ENCODE data around the gene SHMT1.

DNA sequence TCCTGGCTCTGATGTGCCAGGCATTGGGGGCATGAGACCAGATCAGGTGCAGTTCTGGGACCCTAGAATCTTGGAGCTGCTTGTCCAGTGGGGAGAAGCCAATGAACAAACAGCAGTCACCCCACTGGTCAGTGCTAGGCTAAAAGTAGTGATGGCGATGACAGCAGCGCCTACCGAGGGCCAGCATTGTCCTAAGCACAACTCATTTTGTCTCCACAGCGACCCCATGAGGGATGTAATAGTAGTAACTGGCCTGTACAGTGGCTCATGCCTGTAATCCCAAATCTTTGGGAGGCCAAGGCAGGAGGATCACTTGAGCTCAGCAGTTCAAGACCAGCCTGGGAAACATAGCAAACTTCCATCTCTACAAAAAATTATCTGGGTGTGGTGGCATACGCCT lies 42.0 kb downstream of the SHMT1 start:
- TF ChIP-seq, protein P1, sequence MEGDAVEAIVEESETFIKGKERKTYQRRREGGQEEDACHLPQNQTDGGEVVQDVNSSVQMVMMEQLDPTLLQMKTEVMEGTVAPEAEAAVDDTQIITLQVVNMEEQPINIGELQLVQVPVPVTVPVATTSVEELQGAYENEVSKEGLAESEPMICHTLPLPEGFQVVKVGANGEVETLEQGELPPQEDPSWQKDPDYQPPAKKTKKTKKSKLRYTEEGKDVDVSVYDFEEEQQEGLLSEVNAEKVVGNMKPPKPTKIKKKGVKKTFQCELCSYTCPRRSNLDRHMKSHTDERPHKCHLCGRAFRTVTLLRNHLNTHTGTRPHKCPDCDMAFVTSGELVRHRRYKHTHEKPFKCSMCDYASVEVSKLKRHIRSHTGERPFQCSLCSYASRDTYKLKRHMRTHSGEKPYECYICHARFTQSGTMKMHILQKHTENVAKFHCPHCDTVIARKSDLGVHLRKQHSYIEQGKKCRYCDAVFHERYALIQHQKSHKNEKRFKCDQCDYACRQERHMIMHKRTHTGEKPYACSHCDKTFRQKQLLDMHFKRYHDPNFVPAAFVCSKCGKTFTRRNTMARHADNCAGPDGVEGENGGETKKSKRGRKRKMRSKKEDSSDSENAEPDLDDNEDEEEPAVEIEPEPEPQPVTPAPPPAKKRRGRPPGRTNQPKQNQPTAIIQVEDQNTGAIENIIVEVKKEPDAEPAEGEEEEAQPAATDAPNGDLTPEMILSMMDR (IDR thresholded peaks at IDR 0.05): no peak
- TF ChIP-seq POLR2AphosphoS5 (IDR thresholded peaks at IDR 0.05) (no peak), POLR2A (IDR thresholded peaks at IDR 0.05) (no peak)
